WTC11 (cell line): ENCODE measurements around the gene OTUB1. TPM values are rescaled to one million over a fixed set of nuclear protein-coding genes. Genes with fewer than 3 reads are reported as not detected.

ENCODE experiments used
- ATAC-seq: fragments of 200-7000 bp; cut with Tn5 transposase; 2 replicates; pipeline ENCODE4 v1.10.0; 2021; ENCODE audit warnings: mild to moderate bottlenecking, moderate library complexity
- CTCF ChIA-PET: fragments of 300-600 bp; sonication (Branson Sonifier 250); formaldehyde crosslinking; loops from one replicate; lab custom pipeline; 2021; ENCODE audit warnings: antibody characterized with exemption; lab: Charles Lee
- POLR2A ChIA-PET: fragments of 350-600 bp; sonication (Branson Sonifier 250); formaldehyde crosslinking; loops from one replicate; lab custom pipeline; 2021; ENCODE audit warnings: antibody characterized with exemption; lab: Charles Lee
- DNase-seq: peaks from one replicate; pipeline ENCODE4 v3.0.0; 2021; ENCODE audit warnings: low spot score
- H3K27ac Mint-ChIP-seq: 2 replicates; pipeline ENCODE4 v1.8.0; 2021; ENCODE audit warnings: mixed read lengths
- H3K27me3 Mint-ChIP-seq: 2 replicates; pipeline ENCODE4 v1.8.0; 2021; ENCODE audit warnings: low read depth, mild to moderate bottlenecking, moderate library complexity, mixed read lengths
- H3K36me3 Mint-ChIP-seq: 2 replicates; pipeline ENCODE4 v1.8.0; 2021; ENCODE audit warnings: mixed read lengths
- H3K4me1 Mint-ChIP-seq: 2 replicates; pipeline ENCODE4 v1.8.0; 2022; ENCODE audit warnings: mixed read lengths
- H3K4me3 Mint-ChIP-seq: 2 replicates; pipeline ENCODE4 v1.8.0; 2021; ENCODE audit warnings: mild to moderate bottlenecking, moderate library complexity, mixed read lengths
- H3K9me3 Mint-ChIP-seq: 2 replicates; pipeline ENCODE4 v1.8.0; 2021; ENCODE audit warnings: mixed read lengths
- ATF1 ChIP-seq: sonication (generic); formaldehyde crosslinking; IDR thresholded peaks from 2 replicates; pipeline ENCODE4 v1.8.1; 2023; ENCODE audit warnings: mild to moderate bottlenecking, moderate library complexity, missing genetic modification reagents
- ATF3 ChIP-seq: sonication (generic); formaldehyde crosslinking; conservative IDR thresholded peaks from 2 replicates; pipeline ENCODE4 v1.8.1; 2022; ENCODE audit warnings: mild to moderate bottlenecking, missing genetic modification reagents
- CREB1 ChIP-seq: sonication (generic); formaldehyde crosslinking; IDR thresholded peaks from 2 replicates; pipeline ENCODE4 v1.8.0; 2023; ENCODE audit warnings: mild to moderate bottlenecking, missing genetic modification reagents
- E2F4 ChIP-seq: sonication (generic); formaldehyde crosslinking; IDR thresholded peaks from 2 replicates; pipeline ENCODE4 v1.8.1; 2022; ENCODE audit warnings: low read depth, mild to moderate bottlenecking, moderate library complexity, missing genetic modification reagents, borderline replicate concordance
- EMX1 ChIP-seq: fragments of 250-450 bp; sonication (Bioruptor Pico); IDR thresholded peaks from 2 replicates; pipeline ENCODE4 v1.8.0; 2021; ENCODE audit warnings: mild to moderate bottlenecking
- ESRRA ChIP-seq: sonication (generic); formaldehyde crosslinking; IDR thresholded peaks from 2 replicates; pipeline ENCODE4 v1.8.1; 2022; ENCODE audit warnings: mild to moderate bottlenecking, missing genetic modification reagents, borderline replicate concordance
- FOXJ3 ChIP-seq: sonication (generic); formaldehyde crosslinking; IDR thresholded peaks from 2 replicates; pipeline ENCODE4 v1.9.0; 2021; ENCODE audit warnings: missing genetic modification reagents, mild to moderate bottlenecking, borderline replicate concordance
- FOXK1 ChIP-seq: sonication (generic); formaldehyde crosslinking; IDR thresholded peaks from 2 replicates; pipeline ENCODE4 v1.8.0; 2022; ENCODE audit warnings: mild to moderate bottlenecking, moderate library complexity, missing genetic modification reagents
- FOXP1 ChIP-seq: sonication (generic); formaldehyde crosslinking; IDR thresholded peaks from 2 replicates; pipeline ENCODE4 v1.8.0; 2022; ENCODE audit warnings: missing genetic modification reagents, mild to moderate bottlenecking, moderate library complexity, borderline replicate concordance
- NFE2L1 ChIP-seq: sonication (generic); formaldehyde crosslinking; IDR thresholded peaks from 2 replicates; pipeline ENCODE4 v1.8.1; 2023; ENCODE audit warnings: missing genetic modification reagents
- NR2C2 ChIP-seq: sonication (generic); formaldehyde crosslinking; IDR thresholded peaks from 2 replicates; pipeline ENCODE4 v1.8.0; 2022; ENCODE audit warnings: mild to moderate bottlenecking, missing genetic modification reagents
- RELA ChIP-seq: sonication (generic); formaldehyde crosslinking; IDR thresholded peaks from 2 replicates; pipeline ENCODE4 v1.8.1; 2022; ENCODE audit warnings: missing genetic modification reagents, mild to moderate bottlenecking, borderline replicate concordance
- RORB ChIP-seq: fragments of 250-450 bp; sonication (Bioruptor Pico); IDR thresholded peaks from 2 replicates; pipeline ENCODE4 v1.9.0; 2021; ENCODE audit warnings: mild to moderate bottlenecking
- SP1 ChIP-seq: sonication (generic); formaldehyde crosslinking; conservative IDR thresholded peaks from 2 replicates; pipeline ENCODE4 v1.8.1; 2022; ENCODE audit warnings: missing genetic modification reagents
- TEAD1 ChIP-seq: sonication (generic); formaldehyde crosslinking; IDR thresholded peaks from 2 replicates; pipeline ENCODE4 v1.8.0; 2022; ENCODE audit warnings: mild to moderate bottlenecking, missing genetic modification reagents
- TEAD4 ChIP-seq: sonication (generic); formaldehyde crosslinking; IDR thresholded peaks from 2 replicates; pipeline ENCODE4 v1.8.0; 2022; ENCODE audit warnings: mild to moderate bottlenecking, missing genetic modification reagents
- USF2 ChIP-seq: sonication (generic); formaldehyde crosslinking; IDR thresholded peaks from 2 replicates; pipeline ENCODE4 v1.8.1; 2023; ENCODE audit warnings: mild to moderate bottlenecking, missing genetic modification reagents, moderate library complexity
- ZBTB43 ChIP-seq: sonication (generic); formaldehyde crosslinking; IDR thresholded peaks from 2 replicates; pipeline ENCODE4 v1.8.1; 2023; ENCODE audit warnings: mild to moderate bottlenecking, missing genetic modification reagents
- ZNF138 ChIP-seq: sonication (generic); formaldehyde crosslinking; conservative IDR thresholded peaks from 2 replicates; pipeline ENCODE4 v1.8.1; 2022; ENCODE audit warnings: mild to moderate bottlenecking, moderate library complexity, missing genetic modification reagents
- ZNF219 ChIP-seq: sonication (generic); formaldehyde crosslinking; IDR thresholded peaks from 2 replicates; pipeline ENCODE4 v1.8.0; 2023; ENCODE audit warnings: missing genetic modification reagents, mild to moderate bottlenecking, borderline replicate concordance
- ZNF263 ChIP-seq: sonication (generic); formaldehyde crosslinking; IDR thresholded peaks from 2 replicates; pipeline ENCODE4 v1.8.1; 2022; ENCODE audit warnings: low read depth, mild to moderate bottlenecking, moderate library complexity, missing genetic modification reagents
- ZNF317 ChIP-seq: sonication (generic); formaldehyde crosslinking; IDR thresholded peaks from 2 replicates; pipeline ENCODE4 v1.8.1; 2023; ENCODE audit warnings: low read depth, mild to moderate bottlenecking, moderate library complexity, missing genetic modification reagents, borderline replicate concordance
- ZNF416 ChIP-seq: fragments of 250-450 bp; sonication (Bioruptor Pico); IDR thresholded peaks from 2 replicates; pipeline ENCODE4 v1.9.0; 2021; ENCODE audit warnings: mild to moderate bottlenecking, inconsistent platforms
- ZNF423 ChIP-seq: fragments of 250-450 bp; sonication (Bioruptor Pico); IDR thresholded peaks from 2 replicates; pipeline ENCODE4 v2.1.2; 2022; ENCODE audit warnings: mild to moderate bottlenecking, moderate library complexity
- ZNF512 ChIP-seq: sonication (generic); formaldehyde crosslinking; IDR thresholded peaks from 2 replicates; pipeline ENCODE4 v1.8.1; 2022; ENCODE audit warnings: missing genetic modification reagents, borderline replicate concordance
- total RNA-seq: library from RNA; stranded (reverse); gene quantifications from 3 replicates; pipeline ENCODE4 v1.2.3, GENCODE V29; 2021
- TF ChIP-seq, protein P1 (sequence below): sonication (generic); formaldehyde crosslinking; IDR thresholded peaks from 2 replicates; pipeline ENCODE4 v1.8.0; 2022; ENCODE audit warnings: mild to moderate bottlenecking, missing genetic modification reagents
- TF ChIP-seq, protein P2 (sequence below): sonication (generic); formaldehyde crosslinking; IDR thresholded peaks from 2 replicates; pipeline ENCODE4 v1.8.1; 2022; ENCODE audit warnings: mild to moderate bottlenecking, moderate library complexity, missing genetic modification reagents
- TF ChIP-seq, protein P3 (sequence below): sonication (generic); formaldehyde crosslinking; IDR thresholded peaks from 2 replicates; pipeline ENCODE4 v1.8.0; 2022; ENCODE audit warnings: mild to moderate bottlenecking, missing genetic modification reagents

Gene OTUB1
- total RNA-seq, 1 experiment from 2014 or later: 112 TPM

DNA sequence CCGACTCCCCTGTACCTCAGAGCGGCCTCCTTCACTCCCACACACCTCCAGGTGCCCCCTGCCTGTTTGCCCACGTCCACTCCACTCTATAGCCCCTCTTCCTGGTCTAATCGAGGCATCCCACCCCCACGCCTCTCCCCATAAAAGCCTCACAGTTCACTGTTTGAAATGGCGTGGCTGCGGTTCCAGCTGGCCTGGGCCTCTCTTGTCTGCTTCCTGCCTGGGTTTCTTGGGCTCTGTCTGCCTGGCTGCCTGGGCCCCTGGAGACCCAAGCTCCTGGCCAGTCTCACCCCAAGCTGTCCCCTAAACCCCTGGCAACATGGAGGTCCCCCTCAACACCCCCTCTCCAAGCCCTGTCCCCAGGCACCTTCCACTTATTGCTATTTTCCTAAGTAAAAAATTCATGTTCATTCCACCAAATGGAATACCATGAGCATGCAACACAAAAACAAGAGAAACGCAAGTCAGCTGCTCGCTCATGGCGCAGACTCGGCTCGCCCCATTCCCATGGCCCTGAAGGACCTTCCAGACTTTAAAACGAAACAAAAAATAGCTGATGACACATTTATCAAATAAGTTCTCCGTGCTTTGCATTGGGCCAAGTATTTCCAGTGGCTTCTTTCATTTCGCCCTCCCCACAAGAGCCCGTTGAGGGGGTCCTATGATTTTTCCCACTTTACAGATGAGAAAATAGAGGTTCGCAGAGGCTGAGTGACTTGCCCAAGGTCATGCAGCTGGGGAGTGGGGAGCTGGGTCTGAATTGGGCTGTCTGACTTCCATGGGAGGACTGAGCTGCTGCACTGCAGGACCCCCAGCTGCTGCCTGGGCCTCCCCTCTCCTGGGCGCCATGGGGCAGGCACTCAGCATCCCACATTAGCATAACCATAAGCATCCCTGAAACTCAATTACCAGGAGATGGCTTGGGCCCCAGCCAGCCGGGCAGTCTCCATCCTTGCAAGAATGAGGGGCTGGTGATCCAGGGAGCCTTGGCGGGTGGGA lies 37.8 kb downstream of the OTUB1 start:
- peaks cover 76% of the 10 kb centered on the region for H3K4me1 Mint-ChIP-seq
- no peaks in the 10 kb centered on the region for H3K36me3 Mint-ChIP-seq
- H3K9me3 Mint-ChIP-seq: no peaks in the 10 kb centered on the region
- H3K4me3 Mint-ChIP-seq: no peak overlapping the region
- ChIA-PET POLR2A (no interaction called here), CTCF (interaction anchor here (0.8 to 9.6 kb wide), 5 partner anchors 8 to 103 kb away, joined by 3 to 75 read pairs (median 6); no protein-coding TSS in a partner anchor)
- DNase-seq (no peak), ATAC-seq (peak; percentile 7)
- H3K27ac Mint-ChIP-seq: peak overlapping the region; percentile 10
- H3K27me3 Mint-ChIP-seq: peaks cover 43% of the 10 kb centered on the region
- no peak for TF ChIP-seq USF2
- no peak for TF ChIP-seq ZNF138 (CRISPR knock-in tag)
- TF ChIP-seq ESRRA (CRISPR knock-in tag): no peak
- no peak for TF ChIP-seq RELA (CRISPR knock-in tag)
- no peak for TF ChIP-seq CREB1
- no peak for TF ChIP-seq ZNF416 (CRISPR knock-in tag)
- peak; percentile 45; the same call in 1 of the 2 replicates for TF ChIP-seq SP1 (CRISPR knock-in tag)
- TF ChIP-seq FOXK1 (CRISPR knock-in tag): no peak
- TF ChIP-seq ZBTB43 (CRISPR knock-in tag): no peak
- no peak for TF ChIP-seq NR2C2 (CRISPR knock-in tag)
- no peak for TF ChIP-seq RORB
- TF ChIP-seq E2F4 (CRISPR knock-in tag): no peak
- no peak for TF ChIP-seq FOXP1 (CRISPR knock-in tag)
- no peak for TF ChIP-seq TEAD4 (CRISPR knock-in tag)
- TF ChIP-seq EMX1 (CRISPR knock-in tag): no peak
- 0 out of 2 replicates have a peak, but pooled peaks have one; percentile 59 for TF ChIP-seq ZNF263 (CRISPR knock-in tag)
- TF ChIP-seq TEAD1 (CRISPR knock-in tag): peak; percentile 65; the same call in 1 of the 2 replicates
- TF ChIP-seq ZNF219 (CRISPR knock-in tag): no peak
- TF ChIP-seq, protein P1, sequence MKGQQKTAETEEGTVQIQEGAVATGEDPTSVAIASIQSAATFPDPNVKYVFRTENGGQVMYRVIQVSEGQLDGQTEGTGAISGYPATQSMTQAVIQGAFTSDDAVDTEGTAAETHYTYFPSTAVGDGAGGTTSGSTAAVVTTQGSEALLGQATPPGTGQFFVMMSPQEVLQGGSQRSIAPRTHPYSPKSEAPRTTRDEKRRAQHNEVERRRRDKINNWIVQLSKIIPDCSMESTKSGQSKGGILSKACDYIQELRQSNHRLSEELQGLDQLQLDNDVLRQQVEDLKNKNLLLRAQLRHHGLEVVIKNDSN (CRISPR knock-in tag): no peak
- no peak for TF ChIP-seq ATF3
- TF ChIP-seq ZNF512 (CRISPR knock-in tag): no peak
- no peak for TF ChIP-seq ATF1 (CRISPR knock-in tag)
- TF ChIP-seq, protein P2, sequence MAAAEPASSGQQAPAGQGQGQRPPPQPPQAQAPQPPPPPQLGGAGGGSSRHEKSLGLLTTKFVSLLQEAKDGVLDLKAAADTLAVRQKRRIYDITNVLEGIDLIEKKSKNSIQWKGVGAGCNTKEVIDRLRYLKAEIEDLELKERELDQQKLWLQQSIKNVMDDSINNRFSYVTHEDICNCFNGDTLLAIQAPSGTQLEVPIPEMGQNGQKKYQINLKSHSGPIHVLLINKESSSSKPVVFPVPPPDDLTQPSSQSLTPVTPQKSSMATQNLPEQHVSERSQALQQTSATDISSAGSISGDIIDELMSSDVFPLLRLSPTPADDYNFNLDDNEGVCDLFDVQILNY (CRISPR knock-in tag): no peak
- TF ChIP-seq ZNF423 (CRISPR knock-in tag): peak; percentile 86
- TF ChIP-seq NFE2L1 (CRISPR knock-in tag): no peak
- TF ChIP-seq, protein P3, sequence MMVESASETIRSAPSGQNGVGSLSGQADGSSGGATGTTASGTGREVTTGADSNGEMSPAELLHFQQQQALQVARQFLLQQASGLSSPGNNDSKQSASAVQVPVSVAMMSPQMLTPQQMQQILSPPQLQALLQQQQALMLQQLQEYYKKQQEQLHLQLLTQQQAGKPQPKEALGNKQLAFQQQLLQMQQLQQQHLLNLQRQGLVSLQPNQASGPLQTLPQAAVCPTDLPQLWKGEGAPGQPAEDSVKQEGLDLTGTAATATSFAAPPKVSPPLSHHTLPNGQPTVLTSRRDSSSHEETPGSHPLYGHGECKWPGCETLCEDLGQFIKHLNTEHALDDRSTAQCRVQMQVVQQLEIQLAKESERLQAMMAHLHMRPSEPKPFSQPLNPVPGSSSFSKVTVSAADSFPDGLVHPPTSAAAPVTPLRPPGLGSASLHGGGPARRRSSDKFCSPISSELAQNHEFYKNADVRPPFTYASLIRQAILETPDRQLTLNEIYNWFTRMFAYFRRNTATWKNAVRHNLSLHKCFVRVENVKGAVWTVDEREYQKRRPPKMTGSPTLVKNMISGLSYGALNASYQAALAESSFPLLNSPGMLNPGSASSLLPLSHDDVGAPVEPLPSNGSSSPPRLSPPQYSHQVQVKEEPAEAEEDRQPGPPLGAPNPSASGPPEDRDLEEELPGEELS (CRISPR knock-in tag): peak; percentile 43; the same call in 1 of the 2 replicates
- no peak for TF ChIP-seq ZNF317 (CRISPR knock-in tag)
- TF ChIP-seq FOXJ3 (CRISPR knock-in tag): no peak
